ENCODE data around the gene COQ8A.
"Not testable (repeated sequence)": the region's sequence is repeated elsewhere in the genome, so short reads cannot be mapped to it uniquely, and the experiment has no call there.

COQ8A gene

DNA sequence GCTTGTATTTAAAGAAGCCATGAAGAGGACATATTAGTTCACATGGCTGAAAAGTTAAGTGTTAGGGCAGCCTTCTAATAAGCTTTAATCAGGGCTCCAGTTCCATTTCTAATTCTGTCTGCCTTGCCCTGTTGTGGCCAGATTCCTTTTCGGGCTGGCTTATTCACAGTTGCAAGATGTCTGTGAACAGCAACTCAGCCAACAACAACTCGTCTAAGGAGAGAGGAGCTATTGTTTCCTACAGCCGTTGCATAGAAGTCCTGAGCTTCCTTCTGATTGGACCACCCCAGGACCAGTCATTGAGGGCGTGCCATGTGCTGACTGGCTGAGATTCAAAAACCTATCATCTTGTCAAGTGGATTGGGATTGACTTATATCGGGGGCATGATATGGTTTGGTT is 18.6 kb upstream of the COQ8A start:
- no peak for TF ChIP-seq EZH2 (IDR thresholded peaks at IDR 0.05; ENCODE audit: borderline replicate concordance, low read depth, low read length, severe bottlenecking)
- TF ChIP-seq, protein P1, sequence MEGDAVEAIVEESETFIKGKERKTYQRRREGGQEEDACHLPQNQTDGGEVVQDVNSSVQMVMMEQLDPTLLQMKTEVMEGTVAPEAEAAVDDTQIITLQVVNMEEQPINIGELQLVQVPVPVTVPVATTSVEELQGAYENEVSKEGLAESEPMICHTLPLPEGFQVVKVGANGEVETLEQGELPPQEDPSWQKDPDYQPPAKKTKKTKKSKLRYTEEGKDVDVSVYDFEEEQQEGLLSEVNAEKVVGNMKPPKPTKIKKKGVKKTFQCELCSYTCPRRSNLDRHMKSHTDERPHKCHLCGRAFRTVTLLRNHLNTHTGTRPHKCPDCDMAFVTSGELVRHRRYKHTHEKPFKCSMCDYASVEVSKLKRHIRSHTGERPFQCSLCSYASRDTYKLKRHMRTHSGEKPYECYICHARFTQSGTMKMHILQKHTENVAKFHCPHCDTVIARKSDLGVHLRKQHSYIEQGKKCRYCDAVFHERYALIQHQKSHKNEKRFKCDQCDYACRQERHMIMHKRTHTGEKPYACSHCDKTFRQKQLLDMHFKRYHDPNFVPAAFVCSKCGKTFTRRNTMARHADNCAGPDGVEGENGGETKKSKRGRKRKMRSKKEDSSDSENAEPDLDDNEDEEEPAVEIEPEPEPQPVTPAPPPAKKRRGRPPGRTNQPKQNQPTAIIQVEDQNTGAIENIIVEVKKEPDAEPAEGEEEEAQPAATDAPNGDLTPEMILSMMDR (IDR thresholded peaks at IDR 0.05; ENCODE audit: borderline replicate concordance, extremely low read depth, low read length, poor library complexity, severe bottlenecking), result no peak
- H3K36me3 ChIP-seq (ENCODE audit: insufficient read depth, low read length), result no peaks in the 10 kb centered on the region
- peaks cover 7% of the 10 kb centered on the region for H3K27me3 ChIP-seq (ENCODE audit: insufficient read depth, low read length, poor library complexity)
- DNase-seq (no peak), ATAC-seq (ENCODE audit: insufficient read depth, low read depth) (no peak)
- H4K20me1 ChIP-seq (ENCODE audit: insufficient read depth, low read length), result no peaks in the 10 kb centered on the region
- no peak overlapping the region for H3K4me2 ChIP-seq (ENCODE audit: insufficient read depth, low read length)
- H3K4me1 ChIP-seq (ENCODE audit: insufficient read depth, low read length), result no peaks in the 10 kb centered on the region
- no peaks in the 10 kb centered on the region for H3K9me3 ChIP-seq (ENCODE audit: insufficient read depth, low read length, severe bottlenecking)
- no peak overlapping the region for H3K4me3 ChIP-seq (ENCODE audit: low read depth in 1 of 2, low read length in 2 of 2)
- no peaks in the 10 kb centered on the region for H3K79me2 ChIP-seq (ENCODE audit: insufficient read depth, low read length)
- H3K9ac ChIP-seq (ENCODE audit: low read depth, low read length), result no peak overlapping the region
- H3K27ac ChIP-seq (ENCODE audit: low read length), result no peak overlapping the region
- H2AFZ ChIP-seq (ENCODE audit: low read depth, low read length), result no peak overlapping the region

DNA sequence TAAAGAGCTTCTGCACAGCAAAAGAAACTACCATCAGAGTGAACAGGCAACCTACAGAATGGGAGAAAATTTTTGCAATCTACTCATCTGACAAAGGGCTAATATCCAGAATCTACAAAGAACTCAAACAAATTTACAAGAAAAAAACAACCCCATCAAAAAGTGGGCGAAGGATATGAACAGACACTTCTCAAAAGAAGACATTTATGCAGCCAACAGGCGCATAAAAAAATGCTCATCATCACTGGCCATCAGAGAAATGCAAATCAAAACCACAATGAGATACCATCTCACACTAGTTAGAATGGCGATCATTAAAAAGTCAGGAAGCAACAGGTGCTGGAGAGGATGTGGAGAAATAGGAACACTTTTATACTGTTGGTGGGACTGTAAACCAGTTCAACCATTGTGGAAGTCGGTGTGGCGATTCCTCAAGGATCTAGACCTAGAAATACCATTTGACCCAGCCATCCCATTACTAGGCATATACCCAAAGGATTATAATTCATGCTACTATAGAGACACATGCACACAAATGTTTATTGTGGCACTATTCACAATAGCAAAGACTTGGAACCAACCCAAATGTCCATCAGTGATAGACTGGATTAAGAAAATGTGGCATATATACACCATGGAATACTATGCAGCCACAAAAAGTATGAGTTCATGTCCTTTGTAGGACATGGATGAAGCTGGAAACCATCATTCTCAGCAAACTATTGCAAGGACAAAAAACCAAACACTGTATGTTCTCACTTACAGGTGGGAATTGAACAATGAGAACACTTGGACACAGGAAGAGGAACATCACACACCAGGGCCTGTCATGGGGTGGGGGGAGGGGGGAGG is 10.6 kb upstream of the COQ8A start:
- H3K4me3 ChIP-seq (ENCODE audit: low read depth in 1 of 2, low read length in 2 of 2); ATAC-seq (ENCODE audit: insufficient read depth, low read depth); H3K4me1 ChIP-seq (ENCODE audit: insufficient read depth, low read length); H3K36me3 ChIP-seq (ENCODE audit: insufficient read depth, low read length); H2AFZ ChIP-seq (ENCODE audit: low read depth, low read length); H3K27me3 ChIP-seq (ENCODE audit: insufficient read depth, low read length, poor library complexity); H3K4me2 ChIP-seq (ENCODE audit: insufficient read depth, low read length); H4K20me1 ChIP-seq (ENCODE audit: insufficient read depth, low read length); H3K27ac ChIP-seq (ENCODE audit: low read length); DNase-seq; H3K9me3 ChIP-seq (ENCODE audit: insufficient read depth, low read length, severe bottlenecking); H3K9ac ChIP-seq (ENCODE audit: low read depth, low read length); H3K79me2 ChIP-seq (ENCODE audit: insufficient read depth, low read length): not testable (repeated sequence)

DNA sequence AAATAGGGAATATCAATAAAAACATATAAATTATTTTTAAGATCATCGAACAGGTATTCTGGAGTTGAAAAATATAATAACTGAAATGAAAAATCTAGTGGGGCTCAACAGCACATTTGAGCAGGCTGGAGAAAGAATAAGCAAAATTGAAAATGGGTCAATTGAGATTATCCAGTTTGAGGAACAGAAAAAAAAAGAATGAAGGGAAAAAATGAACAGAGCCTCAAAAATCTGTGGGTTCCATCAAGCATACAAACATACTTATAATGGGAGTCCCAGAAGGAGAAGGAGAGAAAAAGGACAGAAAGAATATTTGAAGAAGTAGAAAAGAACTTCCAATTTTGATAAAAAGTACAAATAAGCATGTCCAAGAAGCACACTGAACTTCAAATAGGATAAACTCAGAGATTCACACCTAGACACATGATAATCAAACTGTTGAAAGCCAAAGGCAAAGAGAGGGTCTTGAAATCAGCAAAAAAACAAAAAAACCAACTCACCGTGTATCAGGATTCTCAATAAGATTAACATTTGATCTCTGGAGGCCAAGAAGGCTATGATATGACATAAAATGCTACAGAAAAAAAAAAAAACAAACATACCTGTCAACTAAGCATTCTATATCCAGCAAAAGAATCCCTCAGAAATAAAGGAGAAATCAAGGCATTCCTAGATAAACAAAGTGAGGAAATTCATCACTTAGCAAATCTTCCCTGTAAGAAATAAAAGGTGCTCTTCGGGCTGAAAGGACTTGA is 5.4 kb upstream of the COQ8A start:
- Histone ChIP-seq H3K9ac (ENCODE audit: low read depth, low read length) (no peak overlapping the region), H4K20me1 (ENCODE audit: insufficient read depth, low read length) (no peaks in the 10 kb centered on the region), H3K4me3 (ENCODE audit: low read depth in 1 of 2, low read length in 2 of 2) (no peak overlapping the region), H3K79me2 (ENCODE audit: insufficient read depth, low read length) (no peaks in the 10 kb centered on the region), H3K27ac (ENCODE audit: low read length) (no peak overlapping the region), H3K27me3 (ENCODE audit: insufficient read depth, low read length, poor library complexity) (no peaks in the 10 kb centered on the region), H3K36me3 (ENCODE audit: insufficient read depth, low read length) (no peaks in the 10 kb centered on the region), H3K4me1 (ENCODE audit: insufficient read depth, low read length) (peaks cover 13% of the 10 kb centered on the region), H3K9me3 (ENCODE audit: insufficient read depth, low read length, severe bottlenecking) (peaks cover 12% of the 10 kb centered on the region), H3K4me2 (ENCODE audit: insufficient read depth, low read length) (no peak overlapping the region), H2AFZ (ENCODE audit: low read depth, low read length) (no peak overlapping the region)
- ATAC-seq (ENCODE audit: insufficient read depth, low read depth) (no peak), DNase-seq (no peak)
- TF ChIP-seq, protein P1 (IDR thresholded peaks at IDR 0.05; ENCODE audit: borderline replicate concordance, extremely low read depth, low read length, poor library complexity, severe bottlenecking), result no peak
- no peak for TF ChIP-seq EZH2 (IDR thresholded peaks at IDR 0.05; ENCODE audit: borderline replicate concordance, low read depth, low read length, severe bottlenecking)

All from DND-41 (cell line).